GM13976 (cell line): Measurements from ENCODE around the gene NEO1.

Experiments used
- DNase-seq: peaks from one replicate; pipeline ENCODE4 v3.0.0; 2012; ENCODE audit warnings: low spot score
- CTCF ChIP-seq: IDR thresholded peaks from 2 replicates; pipeline ENCODE4 v1.5.1; 2012; ENCODE audit warnings: borderline replicate concordance, mild to moderate bottlenecking; ENCODE audit not compliant: insufficient read depth; ENCODE audit errors: extremely low read depth, missing control alignments, control extremely low read depth
- in situ Hi-C: fragments of 300-500 bp; cut with MboI; formaldehyde crosslinking; loops from one replicate; pipeline ENCODE4 v1.12.0; 2022; ENCODE audit warnings: low sequenced_read_pairs, mixed read lengths, inconsistent platforms; ENCODE audit not compliant: unreplicated experiment

Gene NEO1

DNA sequence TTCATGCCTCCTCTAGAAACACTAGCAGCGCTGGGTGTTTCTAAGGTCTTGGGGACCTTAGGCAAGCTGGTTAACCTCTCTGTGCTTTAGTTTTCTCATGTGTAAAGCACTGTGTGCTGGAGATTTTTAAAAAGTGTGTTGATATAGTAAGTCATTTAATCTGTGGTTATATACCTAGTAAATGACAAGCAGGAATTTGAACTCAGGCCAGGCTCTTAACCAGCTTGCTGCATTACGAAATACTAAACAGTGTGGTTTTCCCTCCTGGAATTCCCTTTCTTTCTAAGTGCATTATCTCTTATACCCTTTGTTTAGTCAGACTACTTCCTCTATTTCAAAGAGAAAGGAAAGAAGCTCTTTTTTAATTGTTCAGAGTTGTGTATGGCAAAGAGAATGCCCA, 26.5 kb downstream of the NEO1 start:
- DNase-seq: no peak
- TF ChIP-seq CTCF: no peak
- in situ Hi-C loops: loop anchor here (25.0 kb wide), 1 partner anchor 366 kb away; no protein-coding TSS in a partner anchor

DNA sequence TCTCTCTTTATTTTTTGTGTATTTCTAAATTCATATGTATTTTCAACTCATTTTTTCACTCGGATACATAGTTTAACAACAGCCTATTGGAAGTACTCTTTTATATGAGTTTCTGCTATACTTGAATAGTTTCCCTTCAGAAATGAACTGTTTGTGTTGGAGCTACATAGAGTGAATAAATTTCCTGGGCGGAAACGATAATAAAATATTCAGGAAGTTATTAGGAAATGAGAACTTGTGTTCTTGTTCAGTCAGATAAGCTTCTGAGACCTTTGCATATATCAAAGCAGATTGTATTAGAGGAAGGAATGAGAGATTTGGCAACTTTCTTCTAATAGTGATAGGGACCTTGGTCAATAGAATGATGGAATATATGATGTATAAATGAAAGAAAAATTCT, 27.3 kb downstream of the NEO1 start:
- TF ChIP-seq CTCF: no peak
- in situ Hi-C loops: loop anchor here (25.0 kb wide), 1 partner anchor 367 kb away; no protein-coding TSS in a partner anchor
- no peak for DNase-seq

DNA sequence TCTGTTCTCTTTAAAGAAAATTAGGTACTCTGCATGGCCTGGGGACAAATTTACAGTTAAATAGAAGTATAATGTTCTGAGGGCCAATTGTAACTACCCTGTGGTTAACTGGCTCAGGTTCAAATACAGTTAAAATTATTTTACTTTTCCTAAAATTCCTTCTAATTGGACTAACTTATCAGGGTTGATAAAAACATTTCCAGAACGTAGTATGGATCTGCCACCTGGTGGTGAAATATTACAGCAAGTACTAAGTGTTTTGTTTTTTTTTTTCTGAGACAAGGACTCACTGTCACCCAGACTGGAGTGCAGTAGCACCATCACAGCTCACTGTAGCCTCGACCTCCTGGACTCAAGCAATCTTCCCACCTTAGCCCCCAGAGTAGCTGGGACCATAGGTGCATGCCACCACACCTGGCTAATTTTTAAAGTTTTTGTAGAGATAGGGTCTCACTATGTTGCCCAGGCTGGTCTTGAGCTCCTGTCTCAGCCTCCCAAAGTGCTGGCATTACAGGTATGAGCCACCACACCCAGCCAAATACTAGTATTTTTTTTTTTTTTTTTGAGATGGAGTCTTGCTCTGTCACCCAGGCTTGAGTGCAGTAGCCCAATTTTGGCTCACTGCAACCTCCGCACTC, 29.2 kb downstream of the NEO1 start:
- in situ Hi-C loops: loop anchor here (10.0 to 25.0 kb wide), 2 partner anchors 287 to 369 kb away; no protein-coding TSS in a partner anchor
- peak; percentile 34 for TF ChIP-seq CTCF
- DNase-seq: no peak

DNA sequence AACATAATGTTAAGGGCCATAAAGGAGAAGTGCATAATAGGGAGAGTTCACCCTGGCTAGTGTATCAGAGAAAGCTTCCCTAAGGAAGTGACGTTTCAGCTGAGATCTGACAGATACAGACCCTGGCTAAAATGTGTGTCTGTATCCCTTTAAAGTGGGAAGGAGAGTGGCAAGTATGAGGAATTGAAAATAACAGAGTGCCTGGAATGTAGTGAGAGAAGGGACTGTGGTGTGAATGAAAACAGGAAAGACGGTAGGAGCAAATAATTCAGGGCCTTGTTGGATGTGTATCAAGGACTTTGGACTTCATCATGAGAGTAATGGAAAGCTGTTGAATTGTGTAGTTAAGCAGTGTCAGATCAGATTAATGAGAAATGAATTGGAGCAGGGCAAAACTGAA, 30.5 kb downstream of the NEO1 start:
- in situ Hi-C loops: loop anchor here (10.0 to 25.0 kb wide), 2 partner anchors 288 to 371 kb away; no protein-coding TSS in a partner anchor
- no peak for DNase-seq
- TF ChIP-seq CTCF: no peak

GRCh38 chr15:73087098-73087497, 34.8 kb downstream of the NEO1 start:
- DNase-seq: no peak
- in situ Hi-C loops: loop anchor here (10.0 to 25.0 kb wide), 2 partner anchors 292 to 375 kb away; no protein-coding TSS in a partner anchor
- TF ChIP-seq CTCF: no peak

- in situ Hi-C loops: no loop called here
- no peak for TF ChIP-seq CTCF
- no peak for DNase-seq
Measured at GRCh38 chr15:73105064-73105463, 52.8 kb downstream of the NEO1 start.
